ENCODE data around the gene RASA3. TPM values are rescaled to one million over a fixed set of nuclear protein-coding genes. Genes with fewer than 3 reads are reported as not detected.

RASA3 gene
- total RNA-seq, 1 experiment from 2014 or later: 9.1 TPM

DNA sequence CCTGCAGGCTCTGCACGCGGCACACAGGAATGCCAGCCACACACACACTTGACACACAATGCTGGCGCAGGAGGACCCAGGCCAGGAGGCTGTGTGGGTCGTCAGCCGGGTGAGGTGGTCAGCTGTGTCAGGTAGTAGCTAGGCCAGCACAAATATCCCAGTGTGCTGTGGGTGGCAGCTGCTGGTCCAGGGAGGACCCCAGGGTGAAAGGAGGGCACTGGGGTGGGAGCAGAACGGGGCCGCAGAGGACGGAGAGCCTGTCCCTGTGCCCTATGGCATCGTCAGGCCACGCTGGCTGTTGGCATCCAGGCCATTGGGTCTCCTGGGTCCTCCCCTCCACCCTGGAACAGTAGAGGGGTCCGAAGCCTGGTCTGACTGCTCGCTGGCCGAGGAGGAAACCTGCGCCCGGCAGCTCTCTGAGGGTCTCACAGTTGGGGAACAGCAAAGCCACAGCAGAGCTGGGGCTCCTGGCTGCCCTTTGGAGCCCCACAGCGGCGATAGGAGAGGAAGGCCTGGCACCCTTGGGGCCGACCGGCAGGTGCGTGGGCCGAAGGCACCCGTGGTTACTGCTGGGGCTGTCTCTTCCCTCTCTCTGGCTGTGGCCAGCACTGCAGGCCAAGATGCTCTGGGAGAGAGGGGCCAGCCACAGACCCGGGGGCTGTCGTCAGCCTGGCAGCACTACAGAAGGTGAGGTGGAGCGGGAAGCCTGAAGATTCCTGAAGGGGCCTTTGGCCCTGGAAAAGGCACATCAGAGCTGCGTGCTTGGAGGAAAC, 185.8 kb downstream of the RASA3 start:
- no TSS peak for BruUV-seq (replicated peaks)
- Mint-ChIP-seq H3K9me3 (ENCODE audit: unreplicated experiment) (no peaks in the 10 kb centered on the region), H3K4me3 (ENCODE audit: unreplicated experiment) (no peak overlapping the region), H3K4me1 (ENCODE audit: insufficient read depth, unreplicated experiment) (peaks cover 9% of the 10 kb centered on the region), H3K36me3 (ENCODE audit: insufficient read depth, unreplicated experiment) (no peaks in the 10 kb centered on the region), H3K27ac (ENCODE audit: low read depth, unreplicated experiment) (no peak overlapping the region), H3K27me3 (ENCODE audit: insufficient read depth, unreplicated experiment) (no peaks in the 10 kb centered on the region)
- intact Hi-C loops (cut with micrococcal nuclease): loop anchor here (1.0 to 2.0 kb wide), 2 partner anchors 84 to 379 kb away; no protein-coding TSS in a partner anchor
- ChIA-PET CTCF (interaction anchor here (0.6 to 2.3 kb wide), 9 partner anchors 9 to 282 kb away, joined by 3 to 12 read pairs (median 5); no protein-coding TSS in a partner anchor), POLR2A (interaction anchor here (0.6 to 1.5 kb wide), 5 partner anchors 97 to 456 kb away, joined by 3 to 5 read pairs (median 3); partner anchors contain the start of gene DCUN1D2)
- TF ChIP-seq, protein P1, sequence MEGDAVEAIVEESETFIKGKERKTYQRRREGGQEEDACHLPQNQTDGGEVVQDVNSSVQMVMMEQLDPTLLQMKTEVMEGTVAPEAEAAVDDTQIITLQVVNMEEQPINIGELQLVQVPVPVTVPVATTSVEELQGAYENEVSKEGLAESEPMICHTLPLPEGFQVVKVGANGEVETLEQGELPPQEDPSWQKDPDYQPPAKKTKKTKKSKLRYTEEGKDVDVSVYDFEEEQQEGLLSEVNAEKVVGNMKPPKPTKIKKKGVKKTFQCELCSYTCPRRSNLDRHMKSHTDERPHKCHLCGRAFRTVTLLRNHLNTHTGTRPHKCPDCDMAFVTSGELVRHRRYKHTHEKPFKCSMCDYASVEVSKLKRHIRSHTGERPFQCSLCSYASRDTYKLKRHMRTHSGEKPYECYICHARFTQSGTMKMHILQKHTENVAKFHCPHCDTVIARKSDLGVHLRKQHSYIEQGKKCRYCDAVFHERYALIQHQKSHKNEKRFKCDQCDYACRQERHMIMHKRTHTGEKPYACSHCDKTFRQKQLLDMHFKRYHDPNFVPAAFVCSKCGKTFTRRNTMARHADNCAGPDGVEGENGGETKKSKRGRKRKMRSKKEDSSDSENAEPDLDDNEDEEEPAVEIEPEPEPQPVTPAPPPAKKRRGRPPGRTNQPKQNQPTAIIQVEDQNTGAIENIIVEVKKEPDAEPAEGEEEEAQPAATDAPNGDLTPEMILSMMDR (IDR thresholded peaks at IDR 0.05; ENCODE audit: unreplicated experiment): no peak
- no peak for DNase-seq (ENCODE audit: unreplicated experiment)

DNA sequence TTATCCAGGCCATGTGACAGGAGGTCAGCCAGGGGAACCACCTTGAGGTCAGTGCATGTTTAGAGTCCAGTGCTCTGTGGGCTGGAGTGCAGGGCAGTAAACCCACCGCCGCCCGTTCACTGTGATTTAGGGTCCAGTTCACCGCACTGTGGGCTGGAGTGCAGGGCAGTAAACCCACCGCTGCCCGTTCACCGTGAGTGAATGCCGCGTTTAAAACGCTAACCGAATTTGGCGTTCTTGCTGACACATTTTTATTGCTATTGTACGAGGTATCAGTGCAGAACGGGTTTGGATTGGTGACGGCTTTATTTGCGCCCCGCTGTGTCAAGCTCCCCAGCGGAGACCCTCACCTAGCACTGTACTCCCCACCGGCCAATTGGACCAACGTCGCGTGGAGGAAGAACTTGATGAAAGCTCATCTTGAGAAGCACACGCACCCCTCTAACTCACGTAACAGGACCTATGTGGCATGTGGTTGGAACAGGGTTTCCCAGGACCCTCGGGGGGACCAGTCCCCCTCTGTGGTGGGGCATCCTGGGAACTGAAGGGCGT, 186.5 kb downstream of the RASA3 start:
- no peak overlapping the region for H3K4me3 Mint-ChIP-seq (ENCODE audit: unreplicated experiment)
- ChIA-PET POLR2A (interaction anchor here (0.9 kb wide), 1 partner anchor 129 kb away, joined by 3 read pairs; no protein-coding TSS in a partner anchor), CTCF (interaction anchor here (0.6 to 1.4 kb wide), 5 partner anchors 8 to 201 kb away, joined by 3 to 9 read pairs (median 3); no protein-coding TSS in a partner anchor)
- TF ChIP-seq, protein P1 (IDR thresholded peaks at IDR 0.05; ENCODE audit: unreplicated experiment): no peak
- intact Hi-C loops (cut with micrococcal nuclease): loop anchor here (2.0 kb wide), 1 partner anchor 83 kb away; no protein-coding TSS in a partner anchor
- no peak for DNase-seq (ENCODE audit: unreplicated experiment)
- no peaks in the 10 kb centered on the region for H3K9me3 Mint-ChIP-seq (ENCODE audit: unreplicated experiment)
- no peaks in the 10 kb centered on the region for H3K36me3 Mint-ChIP-seq (ENCODE audit: insufficient read depth, unreplicated experiment)
- no peaks in the 10 kb centered on the region for H3K27me3 Mint-ChIP-seq (ENCODE audit: insufficient read depth, unreplicated experiment)
- no TSS peak for BruUV-seq (replicated peaks)
- H3K27ac Mint-ChIP-seq (ENCODE audit: low read depth, unreplicated experiment): no peak overlapping the region
- H3K4me1 Mint-ChIP-seq (ENCODE audit: insufficient read depth, unreplicated experiment): peaks cover 10% of the 10 kb centered on the region

DNA sequence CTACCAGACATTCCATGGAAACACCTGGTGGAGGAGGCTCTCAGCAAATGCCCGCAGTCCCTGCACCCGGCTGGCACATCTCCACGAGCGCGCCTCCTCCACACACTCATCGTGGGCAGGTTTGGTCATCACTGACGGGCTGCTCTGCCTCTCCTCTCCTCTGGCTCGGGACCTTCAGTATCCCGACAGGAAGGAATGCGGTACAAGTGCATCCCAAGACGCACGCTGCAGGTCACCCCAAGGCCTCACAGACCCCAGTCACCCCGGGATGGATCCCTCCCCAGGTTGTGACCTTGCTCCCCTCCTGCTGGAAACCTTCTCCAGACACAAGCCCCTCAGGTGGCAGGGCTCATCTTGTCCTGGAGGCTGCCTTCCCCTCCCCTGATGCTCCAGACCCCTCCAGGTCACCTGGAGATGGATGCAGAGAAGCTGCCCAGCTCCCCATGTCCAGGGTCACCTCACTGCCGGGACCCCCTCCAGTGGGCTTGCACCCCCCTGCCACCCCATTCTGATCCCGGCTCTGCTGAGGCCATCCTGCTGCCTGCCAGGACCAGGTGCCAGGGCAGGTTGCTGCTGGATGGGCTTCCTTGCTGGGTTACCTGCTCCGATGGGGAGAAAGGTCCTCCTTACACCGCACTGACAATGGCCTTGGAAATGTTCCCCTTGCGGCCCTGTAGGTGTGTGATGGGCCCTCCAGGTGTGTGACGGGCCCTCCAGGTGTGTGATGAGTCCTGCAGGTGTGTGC, 188.4 kb downstream of the RASA3 start:
- Mint-ChIP-seq H3K36me3 (ENCODE audit: insufficient read depth, unreplicated experiment) (no peaks in the 10 kb centered on the region), H3K27ac (ENCODE audit: low read depth, unreplicated experiment) (no peak overlapping the region), H3K27me3 (ENCODE audit: insufficient read depth, unreplicated experiment) (no peaks in the 10 kb centered on the region), H3K4me1 (ENCODE audit: insufficient read depth, unreplicated experiment) (peaks cover 10% of the 10 kb centered on the region), H3K4me3 (ENCODE audit: unreplicated experiment) (no peak overlapping the region), H3K9me3 (ENCODE audit: unreplicated experiment) (no peaks in the 10 kb centered on the region)
- no TSS peak for BruUV-seq (replicated peaks)
- TF ChIP-seq, protein P1 (IDR thresholded peaks at IDR 0.05; ENCODE audit: unreplicated experiment): no peak
- ChIA-PET POLR2A (no interaction called here), CTCF (no interaction called here)
- DNase-seq (ENCODE audit: unreplicated experiment): no peak
- intact Hi-C loops (cut with micrococcal nuclease): no loop called here

DNA sequence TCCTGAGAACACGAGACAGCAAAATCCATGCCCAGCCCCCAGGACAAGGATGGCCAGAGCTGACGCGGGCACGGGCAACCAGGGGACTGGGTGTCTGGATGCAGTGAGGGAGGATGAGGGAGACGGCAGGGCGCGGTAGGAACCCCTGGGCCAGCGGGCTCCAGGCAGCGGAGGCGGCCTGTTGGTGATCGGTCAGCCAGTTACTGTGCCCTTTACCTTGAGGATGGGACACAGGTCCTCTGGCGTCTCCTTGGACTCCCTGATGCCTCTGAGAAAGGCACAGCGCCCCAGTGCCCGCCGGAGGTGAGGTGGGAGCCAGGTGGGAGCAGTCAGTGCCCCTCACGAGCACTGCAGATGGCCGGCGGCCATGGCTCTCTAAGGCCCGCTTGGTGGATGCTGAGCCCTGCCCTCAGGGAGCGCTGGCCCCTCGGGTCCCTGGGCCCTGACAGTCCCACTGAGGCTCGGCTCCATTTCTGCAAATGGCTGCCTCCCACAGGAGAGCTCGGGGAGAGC, 189.8 kb downstream of the RASA3 start:
- intact Hi-C loops (cut with micrococcal nuclease): no loop called here
- no peak overlapping the region for H3K4me3 Mint-ChIP-seq (ENCODE audit: unreplicated experiment)
- no peak for DNase-seq (ENCODE audit: unreplicated experiment)

More for the DNA sequence above, 189.8 kb downstream of the RASA3 start:
- H3K36me3 Mint-ChIP-seq (ENCODE audit: insufficient read depth, unreplicated experiment): no peaks in the 10 kb centered on the region
- BruUV-seq (replicated peaks): no TSS peak
- H3K9me3 Mint-ChIP-seq (ENCODE audit: unreplicated experiment): no peaks in the 10 kb centered on the region
- H3K27ac Mint-ChIP-seq (ENCODE audit: low read depth, unreplicated experiment): no peak overlapping the region
- no peaks in the 10 kb centered on the region for H3K27me3 Mint-ChIP-seq (ENCODE audit: insufficient read depth, unreplicated experiment)
- H3K4me1 Mint-ChIP-seq (ENCODE audit: insufficient read depth, unreplicated experiment): peaks cover 10% of the 10 kb centered on the region
- TF ChIP-seq, protein P1 (IDR thresholded peaks at IDR 0.05; ENCODE audit: unreplicated experiment): no peak
- POLR2A ChIA-PET: no interaction called here
- CTCF ChIA-PET: no interaction called here

Measured in MCF 10A (cell line).